ENCODE measurements around the gene TMEM203.
A peak's percentile ranks its signal among the peaks of the same experiment; 100 is the strongest.

DNA sequence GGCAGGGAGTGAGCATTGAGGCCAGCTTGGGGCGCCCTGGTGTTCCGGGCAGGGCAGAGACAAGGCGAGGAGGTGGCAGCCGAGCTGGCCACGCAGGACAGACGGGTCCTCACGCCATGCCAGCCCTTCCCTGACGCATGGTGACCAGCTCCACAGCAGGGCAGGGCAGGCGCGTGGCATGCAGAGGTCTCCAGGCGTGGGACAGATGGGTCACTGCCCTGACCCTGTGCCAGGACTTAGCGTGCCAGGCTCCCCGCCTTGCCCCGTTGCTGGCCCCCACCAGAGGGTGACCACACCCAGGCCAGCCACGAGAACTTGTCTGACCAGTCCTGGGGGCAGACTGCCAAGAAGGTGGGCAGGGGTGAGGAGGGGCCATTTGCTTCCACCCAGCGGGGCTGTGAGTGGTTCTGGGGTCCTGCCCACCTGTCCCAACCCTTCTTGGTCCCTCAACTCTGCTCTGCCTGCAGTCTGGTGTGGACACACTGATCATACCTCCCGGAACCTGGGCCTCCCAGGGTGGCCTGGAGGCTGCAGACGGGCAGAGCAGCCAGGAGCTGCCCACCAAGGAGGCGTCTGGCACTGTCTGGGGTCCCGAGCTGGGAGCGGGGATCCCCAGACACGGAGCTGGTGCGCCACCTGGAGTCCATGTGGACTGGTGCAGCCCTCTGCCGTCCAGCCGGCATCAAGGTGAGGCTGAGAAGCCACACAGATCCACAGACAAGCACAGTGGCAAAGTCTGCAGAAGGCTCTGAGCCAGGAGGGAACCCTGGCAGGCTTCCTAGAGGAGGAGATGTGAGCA, 21.8 kb upstream of the TMEM203 start, which contains the start of gene RNF224:
- TF ChIP-seq, protein P1, sequence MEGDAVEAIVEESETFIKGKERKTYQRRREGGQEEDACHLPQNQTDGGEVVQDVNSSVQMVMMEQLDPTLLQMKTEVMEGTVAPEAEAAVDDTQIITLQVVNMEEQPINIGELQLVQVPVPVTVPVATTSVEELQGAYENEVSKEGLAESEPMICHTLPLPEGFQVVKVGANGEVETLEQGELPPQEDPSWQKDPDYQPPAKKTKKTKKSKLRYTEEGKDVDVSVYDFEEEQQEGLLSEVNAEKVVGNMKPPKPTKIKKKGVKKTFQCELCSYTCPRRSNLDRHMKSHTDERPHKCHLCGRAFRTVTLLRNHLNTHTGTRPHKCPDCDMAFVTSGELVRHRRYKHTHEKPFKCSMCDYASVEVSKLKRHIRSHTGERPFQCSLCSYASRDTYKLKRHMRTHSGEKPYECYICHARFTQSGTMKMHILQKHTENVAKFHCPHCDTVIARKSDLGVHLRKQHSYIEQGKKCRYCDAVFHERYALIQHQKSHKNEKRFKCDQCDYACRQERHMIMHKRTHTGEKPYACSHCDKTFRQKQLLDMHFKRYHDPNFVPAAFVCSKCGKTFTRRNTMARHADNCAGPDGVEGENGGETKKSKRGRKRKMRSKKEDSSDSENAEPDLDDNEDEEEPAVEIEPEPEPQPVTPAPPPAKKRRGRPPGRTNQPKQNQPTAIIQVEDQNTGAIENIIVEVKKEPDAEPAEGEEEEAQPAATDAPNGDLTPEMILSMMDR (IDR thresholded peaks at IDR 0.05), result peak; percentile 85
- TF ChIP-seq ZNF263 (CRISPR knock-in tag; IDR thresholded peaks at IDR 0.05; ENCODE audit: low read depth), result no peak
- no peak for TF ChIP-seq SP1 (CRISPR knock-in tag; conservative IDR thresholded peaks at IDR 0.05)
- TF ChIP-seq, protein P2, sequence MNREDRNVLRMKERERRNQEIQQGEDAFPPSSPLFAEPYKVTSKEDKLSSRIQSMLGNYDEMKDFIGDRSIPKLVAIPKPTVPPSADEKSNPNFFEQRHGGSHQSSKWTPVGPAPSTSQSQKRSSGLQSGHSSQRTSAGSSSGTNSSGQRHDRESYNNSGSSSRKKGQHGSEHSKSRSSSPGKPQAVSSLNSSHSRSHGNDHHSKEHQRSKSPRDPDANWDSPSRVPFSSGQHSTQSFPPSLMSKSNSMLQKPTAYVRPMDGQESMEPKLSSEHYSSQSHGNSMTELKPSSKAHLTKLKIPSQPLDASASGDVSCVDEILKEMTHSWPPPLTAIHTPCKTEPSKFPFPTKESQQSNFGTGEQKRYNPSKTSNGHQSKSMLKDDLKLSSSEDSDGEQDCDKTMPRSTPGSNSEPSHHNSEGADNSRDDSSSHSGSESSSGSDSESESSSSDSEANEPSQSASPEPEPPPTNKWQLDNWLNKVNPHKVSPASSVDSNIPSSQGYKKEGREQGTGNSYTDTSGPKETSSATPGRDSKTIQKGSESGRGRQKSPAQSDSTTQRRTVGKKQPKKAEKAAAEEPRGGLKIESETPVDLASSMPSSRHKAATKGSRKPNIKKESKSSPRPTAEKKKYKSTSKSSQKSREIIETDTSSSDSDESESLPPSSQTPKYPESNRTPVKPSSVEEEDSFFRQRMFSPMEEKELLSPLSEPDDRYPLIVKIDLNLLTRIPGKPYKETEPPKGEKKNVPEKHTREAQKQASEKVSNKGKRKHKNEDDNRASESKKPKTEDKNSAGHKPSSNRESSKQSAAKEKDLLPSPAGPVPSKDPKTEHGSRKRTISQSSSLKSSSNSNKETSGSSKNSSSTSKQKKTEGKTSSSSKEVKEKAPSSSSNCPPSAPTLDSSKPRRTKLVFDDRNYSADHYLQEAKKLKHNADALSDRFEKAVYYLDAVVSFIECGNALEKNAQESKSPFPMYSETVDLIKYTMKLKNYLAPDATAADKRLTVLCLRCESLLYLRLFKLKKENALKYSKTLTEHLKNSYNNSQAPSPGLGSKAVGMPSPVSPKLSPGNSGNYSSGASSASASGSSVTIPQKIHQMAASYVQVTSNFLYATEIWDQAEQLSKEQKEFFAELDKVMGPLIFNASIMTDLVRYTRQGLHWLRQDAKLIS (CRISPR knock-in tag; IDR thresholded peaks at IDR 0.05; ENCODE audit: borderline replicate concordance), result no peak
- TF ChIP-seq, protein P3, sequence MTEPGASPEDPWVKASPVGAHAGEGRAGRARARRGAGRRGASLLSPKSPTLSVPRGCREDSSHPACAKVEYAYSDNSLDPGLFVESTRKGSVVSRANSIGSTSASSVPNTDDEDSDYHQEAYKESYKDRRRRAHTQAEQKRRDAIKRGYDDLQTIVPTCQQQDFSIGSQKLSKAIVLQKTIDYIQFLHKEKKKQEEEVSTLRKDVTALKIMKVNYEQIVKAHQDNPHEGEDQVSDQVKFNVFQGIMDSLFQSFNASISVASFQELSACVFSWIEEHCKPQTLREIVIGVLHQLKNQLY (CRISPR knock-in tag; IDR thresholded peaks at IDR 0.05), result no peak
- no peak for TF ChIP-seq KAT7 (CRISPR knock-in tag; IDR thresholded peaks at IDR 0.05; ENCODE audit: borderline replicate concordance)

Data from WTC11 (cell line).